ENCODE measurements around the gene MAGI2.
"Not testable (repeated sequence)": the region's sequence is repeated elsewhere in the genome, so short reads cannot be mapped to it uniquely, and the experiment has no call there.

The MAGI2 gene

DNA sequence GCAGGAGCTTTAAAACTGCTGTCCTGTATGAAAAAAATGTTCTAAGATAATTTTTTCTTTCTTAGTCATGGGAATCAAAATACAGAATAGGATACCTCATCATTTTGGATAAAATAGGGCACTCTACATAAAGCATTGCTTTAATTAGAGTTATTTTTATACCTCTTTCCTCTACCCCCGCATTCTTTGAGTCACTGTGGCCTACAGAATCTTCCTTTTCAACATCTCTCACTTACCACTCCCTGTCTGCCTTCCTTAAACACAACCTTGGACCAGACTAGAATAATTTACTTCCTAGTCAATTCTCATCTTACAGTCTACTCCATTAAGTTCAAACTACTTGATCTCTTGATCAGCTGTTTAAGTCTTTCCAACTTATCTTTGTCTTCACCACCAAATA lies 1192.6 kb downstream of the MAGI2 start:
- DNase-seq = no peak

DNA sequence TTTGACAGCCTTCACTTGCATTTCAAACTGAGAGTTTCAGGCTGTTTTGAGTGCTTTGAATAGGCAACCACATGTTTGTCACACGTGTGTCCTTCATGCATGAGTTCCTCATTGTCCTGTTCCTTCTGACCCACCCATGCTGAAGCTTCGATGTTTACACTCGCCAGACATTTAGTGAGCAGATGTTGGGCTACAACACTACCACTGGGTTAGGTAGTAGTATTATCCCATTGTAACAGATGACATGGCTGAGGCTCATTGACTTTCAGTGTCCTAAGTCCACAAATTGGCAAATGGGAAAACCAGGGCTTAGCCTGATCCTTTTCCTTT lies 1198.8 kb downstream of the MAGI2 start:
- no peak for DNase-seq

DNA sequence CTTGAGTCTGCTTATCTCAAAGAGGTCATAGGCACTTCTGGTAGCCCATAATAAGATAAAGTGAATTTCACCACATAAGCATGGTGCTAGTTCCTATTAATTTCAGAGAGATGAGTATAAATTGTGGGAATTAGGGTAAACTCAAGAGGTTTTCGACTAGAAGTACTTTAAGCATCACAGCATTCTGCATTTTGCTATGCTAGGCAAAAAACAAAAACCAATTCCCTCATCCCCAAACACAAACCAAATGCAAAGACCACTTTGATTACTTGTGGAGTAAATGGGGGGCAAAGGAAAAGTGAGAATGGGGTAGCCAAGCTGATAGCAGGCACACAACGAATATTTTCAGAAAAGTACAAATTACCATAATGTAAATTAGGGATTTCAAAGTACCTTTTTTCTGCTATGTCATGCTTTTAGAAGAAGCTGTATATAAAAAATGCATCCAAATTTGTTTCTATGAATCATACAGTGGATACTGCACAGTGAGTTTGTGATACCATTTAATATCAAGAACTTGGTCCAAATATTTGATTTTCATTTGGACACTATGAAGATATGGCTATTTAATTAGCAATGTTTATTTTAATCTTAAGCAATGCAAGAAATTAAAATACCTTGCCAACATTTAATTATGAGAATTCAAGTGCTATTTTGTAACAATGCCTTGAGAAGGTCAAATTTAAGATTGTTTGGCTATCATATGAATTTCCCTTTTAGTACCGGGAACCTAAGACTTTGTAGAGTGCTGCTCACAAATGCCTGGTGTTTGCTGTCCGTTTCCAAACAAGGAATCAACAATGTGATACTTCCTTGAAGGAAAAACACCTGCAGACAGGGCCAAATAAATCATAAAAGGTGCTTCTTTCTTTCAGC lies 1199.4 kb downstream of the MAGI2 start:
- no peak for DNase-seq

DNA sequence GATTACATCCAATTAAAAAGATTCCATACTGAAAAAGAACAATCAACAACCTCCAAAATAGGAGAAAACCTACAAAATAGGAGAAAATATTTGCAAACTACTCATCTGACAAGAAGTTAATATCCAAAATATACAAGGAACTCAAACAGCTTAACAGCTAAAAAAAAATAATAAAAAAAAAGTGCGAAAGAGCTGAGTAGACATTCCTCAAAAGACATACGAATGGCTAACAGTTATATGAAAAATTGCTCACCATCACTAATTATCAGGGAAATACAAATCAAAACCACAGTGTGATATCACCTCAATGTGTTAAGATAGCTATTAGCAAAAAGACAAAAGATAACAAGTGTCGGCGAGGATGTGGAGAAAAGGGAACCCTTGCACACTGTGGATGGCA lies 1204.6 kb downstream of the MAGI2 start:
- no peak for DNase-seq

DNA sequence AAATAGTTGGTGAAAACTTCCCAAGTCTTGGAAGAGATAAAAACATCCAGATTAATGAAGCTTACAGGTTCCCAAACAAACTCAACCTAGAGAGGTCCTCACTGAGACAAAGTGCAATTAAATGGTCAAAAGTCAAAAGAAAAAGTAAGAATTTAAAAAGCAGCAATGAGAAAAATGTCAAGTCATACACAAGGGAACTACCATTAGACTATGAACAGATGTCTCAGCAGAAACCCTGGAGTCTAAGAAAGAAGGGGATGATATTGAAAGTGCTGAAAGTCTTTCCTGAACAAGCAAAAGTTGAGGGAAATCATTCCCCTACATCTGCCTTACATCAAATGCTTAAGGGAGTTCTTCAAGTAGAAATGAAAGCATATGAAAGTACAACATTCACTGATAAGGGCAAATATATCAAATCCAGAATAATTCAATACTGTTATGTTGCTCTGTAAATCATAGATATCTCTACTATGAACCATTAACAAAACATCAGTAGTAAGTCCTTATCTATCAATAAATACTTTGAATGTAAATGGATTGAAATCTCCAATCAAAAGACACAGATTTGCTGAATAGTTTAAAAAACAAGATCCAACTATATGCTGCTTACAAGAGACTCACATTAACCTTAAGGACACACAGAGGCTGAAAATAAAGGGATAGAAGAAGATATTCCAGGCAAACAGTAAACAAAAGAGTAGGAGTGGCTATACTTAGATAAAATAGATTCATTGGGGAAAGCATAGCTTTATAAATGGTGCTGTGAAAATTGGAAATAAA lies 1205.4 kb downstream of the MAGI2 start:
- DNase-seq = no peak

DNA sequence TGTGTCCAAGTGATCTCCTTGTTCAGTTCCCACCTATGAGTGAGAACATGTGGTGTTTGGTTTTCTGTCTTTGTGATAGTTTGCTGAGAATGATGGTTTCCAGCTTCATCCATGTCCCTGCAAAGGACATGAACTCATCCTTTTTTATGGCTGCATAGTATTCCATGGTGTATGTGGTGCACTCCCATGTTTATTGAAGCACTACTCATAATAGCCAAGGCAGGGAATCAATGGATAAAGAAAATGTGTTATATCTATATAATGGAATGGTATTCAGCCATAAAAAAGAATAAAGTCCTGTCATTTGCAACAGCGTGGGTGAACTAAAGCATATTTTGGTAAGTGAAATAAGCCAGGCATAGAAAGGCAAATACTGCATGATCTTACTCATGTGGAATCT lies 1213.3 kb downstream of the MAGI2 start:
- DNase-seq = not testable (repeated sequence)

DNA sequence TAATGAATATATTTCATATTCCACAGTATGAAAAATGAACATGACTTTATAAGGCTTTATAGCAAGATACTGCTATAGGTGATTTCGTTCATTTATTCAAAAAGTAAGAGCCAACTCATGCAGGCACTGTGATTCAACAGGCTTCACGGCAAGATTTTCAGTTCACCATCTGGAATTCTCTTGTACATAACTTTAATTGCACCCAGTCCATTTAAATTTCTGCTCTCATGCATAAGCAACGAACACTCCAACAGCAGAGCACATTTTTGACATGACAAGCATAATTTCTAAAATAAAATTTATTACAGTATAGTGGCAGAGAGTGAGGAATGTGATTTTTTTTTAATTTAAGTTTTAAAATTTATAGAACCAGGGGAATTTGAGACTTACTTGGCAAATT lies 1218.8 kb downstream of the MAGI2 start:
- DNase-seq = no peak

DNA sequence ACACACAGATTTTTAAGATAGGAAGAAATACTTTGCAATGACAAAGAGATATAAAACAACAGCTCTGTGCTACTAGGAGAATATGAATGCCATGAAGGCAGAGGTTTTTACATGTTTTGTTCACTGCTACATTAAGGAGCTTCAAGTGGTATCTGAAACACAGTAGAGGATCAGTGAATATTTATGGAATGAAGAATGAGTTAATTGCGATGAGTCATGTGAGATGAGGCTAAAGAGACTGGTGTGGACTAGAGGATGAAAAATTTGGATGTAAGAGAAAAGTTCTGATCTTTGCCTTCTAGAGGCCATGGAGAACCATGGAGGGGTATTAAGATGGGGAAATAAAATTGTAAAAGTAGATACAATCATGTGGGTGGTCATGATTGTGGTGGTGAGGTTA lies 1220.7 kb downstream of the MAGI2 start:
- no peak for DNase-seq

DNA sequence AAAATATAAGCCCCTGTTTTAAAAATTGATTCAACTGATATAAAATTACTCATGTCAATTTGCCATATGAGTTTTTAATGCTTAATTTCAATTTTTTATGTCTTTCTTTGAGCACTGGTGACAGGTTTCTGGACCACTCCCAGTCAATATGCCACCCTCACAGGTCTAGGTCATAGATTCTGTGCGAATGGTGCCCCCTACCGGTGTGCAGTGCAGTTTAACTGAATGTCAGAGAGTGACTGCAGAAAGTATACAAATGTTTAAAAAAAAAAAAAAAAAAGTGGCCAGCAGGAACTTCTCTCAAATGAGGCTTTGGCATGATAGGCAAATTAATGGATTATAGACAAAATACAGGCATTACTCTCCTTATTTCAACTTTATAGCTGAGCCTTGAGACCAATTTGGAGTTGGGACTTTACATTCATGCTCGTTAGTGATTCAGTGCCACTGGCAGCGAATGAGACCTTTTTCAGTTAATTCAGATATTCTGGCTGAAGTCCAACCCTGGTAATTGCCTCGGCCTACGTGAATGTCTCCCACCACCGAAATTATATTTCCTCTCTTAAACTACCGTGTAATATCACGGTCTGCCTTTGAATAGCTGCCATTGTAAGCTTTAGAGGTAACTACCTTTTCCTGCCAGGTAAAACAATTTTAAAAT lies 1227.3 kb downstream of the MAGI2 start:
- DNase-seq = peak; percentile 8

DNA sequence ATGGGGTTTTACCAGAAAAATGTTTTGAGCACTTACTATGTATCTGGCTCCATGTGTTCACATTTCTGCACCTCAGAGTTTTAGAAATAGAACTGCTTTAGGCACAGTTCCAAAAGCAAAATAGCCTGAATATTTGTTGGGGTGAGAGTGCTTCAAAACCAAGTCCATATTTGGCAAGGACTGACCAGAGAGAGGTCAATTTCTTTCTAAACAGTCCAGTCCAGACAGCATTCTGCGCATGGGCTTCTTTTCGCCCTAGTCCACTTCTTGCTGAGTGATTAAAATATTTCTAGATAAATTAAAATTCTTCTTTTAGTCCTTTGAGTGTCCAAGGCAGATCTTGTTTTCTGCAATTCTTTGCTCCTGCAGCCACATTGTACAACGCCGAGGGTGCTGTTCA lies 1227.9 kb downstream of the MAGI2 start:
- no peak for DNase-seq

DNA sequence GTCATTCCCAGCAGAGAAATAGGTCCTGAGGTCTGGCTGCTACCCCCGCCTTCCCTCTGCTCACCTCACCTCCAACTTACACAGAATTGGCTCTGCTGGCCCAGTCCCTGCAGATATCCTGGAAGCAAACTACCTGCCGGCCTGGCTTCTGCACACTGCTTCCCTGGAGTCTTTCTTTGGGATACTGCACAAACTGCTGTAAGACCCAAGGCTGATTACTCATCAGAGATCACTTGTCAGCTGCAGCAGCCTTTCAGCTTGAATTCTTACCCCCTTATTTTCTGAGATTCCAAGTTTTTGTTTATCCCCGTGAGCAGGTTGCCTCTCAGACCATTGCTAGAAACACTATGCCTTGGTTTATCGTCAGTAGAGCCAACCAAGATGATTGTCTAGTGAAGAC lies 1228.5 kb downstream of the MAGI2 start:
- no peak for DNase-seq

DNA sequence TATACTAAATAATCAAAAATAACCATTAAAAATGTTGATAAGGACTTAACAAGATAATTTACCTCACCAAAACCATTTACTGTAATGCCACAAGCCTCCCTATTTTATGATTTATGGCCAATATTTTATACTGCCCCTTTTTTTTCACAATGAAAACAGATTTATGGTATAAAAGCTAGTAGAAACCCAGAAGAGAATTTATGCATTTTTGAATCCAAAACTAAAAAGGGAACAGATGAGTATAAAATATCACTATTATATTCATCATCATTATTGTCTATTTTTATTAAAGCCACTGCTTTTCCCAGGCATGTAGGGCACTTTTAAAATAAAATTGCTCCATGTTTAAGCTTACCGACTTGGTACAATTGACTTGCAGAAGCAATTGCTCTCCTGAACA lies 1229.9 kb downstream of the MAGI2 start:
- no peak for DNase-seq

DNA sequence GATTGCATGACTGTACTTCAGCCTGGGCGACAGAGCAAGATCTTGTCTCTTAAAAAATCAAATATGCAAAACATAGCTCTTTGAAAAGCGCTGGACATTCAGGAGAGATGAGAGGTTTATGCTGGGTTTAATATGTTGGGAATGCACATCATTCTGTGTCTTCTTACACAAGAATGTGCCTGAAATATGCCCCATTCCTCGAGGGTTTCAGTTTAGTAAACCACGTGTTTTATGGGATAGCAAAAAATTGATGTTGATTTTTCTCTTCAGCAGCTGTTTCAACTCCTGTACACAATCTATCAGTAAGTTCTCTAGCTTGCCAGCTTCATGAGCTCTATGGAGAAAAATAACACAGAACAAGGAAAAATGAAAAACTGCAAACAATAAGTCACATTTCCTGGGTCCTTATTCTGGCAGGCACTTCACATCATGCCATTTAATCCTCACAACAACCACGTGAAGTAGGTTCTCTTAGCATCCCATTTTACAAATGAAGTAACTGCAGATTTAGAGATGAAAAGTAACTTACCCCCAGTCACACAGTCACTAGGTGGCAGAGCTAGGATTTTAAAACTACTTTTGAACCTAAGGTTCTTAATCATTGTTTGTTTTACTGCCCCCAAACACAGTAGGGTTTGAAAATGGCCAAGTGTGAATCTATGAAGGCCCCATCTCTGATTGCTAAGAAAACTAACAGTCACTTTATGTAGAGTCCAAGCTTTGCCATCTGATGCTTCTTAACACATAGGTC lies 1231.3 kb downstream of the MAGI2 start:
- no peak for DNase-seq

DNA sequence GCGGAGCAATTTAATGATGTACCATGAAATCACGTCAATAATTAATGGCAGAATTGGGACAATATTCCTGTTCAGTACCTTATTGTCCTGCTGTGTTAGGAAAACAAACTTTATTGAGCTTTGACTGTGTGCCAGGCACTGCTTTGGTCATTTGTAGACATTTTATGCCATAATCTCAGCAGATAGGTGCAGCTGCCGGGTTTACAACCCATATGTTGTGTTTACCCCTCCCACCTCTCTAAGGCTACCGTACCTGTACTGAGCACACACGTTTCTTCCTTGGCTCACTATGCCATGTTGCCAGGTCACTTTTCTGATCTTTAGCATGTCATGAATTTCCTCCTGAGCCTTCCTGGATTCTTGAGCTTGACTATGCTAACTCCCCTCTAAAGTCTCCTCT lies 1232.7 kb downstream of the MAGI2 start:
- DNase-seq = no peak

DNA sequence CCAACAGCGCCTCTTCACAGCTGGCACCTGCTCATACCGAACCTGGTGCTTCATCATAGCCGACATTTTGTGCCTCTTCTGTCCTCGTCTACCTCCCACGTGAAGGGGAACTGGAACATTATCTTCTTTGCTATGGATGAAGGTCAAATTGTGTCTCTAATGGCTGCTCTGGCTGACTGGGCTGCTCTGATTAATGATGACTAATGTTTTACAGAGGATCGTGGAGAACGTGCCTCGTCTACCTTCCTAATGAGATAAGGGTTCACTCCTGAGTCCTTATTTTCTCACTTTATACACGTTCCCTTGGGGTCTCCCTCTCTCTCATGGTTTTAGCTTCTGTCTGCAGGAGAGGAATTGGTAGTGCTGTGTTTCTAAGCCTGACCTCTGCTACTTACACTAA lies 1234.6 kb downstream of the MAGI2 start:
- no peak for DNase-seq

DNA sequence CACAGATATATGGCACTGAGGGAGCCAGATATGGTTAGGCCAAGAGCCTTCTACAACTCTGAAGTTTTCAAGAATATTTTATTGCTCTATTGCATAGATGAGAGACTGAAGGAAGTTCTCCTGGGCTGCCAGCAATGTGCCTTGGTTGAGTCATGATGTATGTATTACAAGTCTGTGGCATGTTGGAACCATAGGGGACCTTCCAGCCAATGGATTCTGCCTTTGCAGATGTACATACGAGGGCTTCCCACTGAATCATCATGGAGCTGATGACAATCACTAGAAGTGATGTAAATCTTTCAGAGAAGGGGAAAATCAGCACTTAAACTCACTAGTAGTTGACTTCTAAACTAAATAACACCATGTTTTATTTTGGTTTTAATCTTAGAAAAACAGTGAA lies 1235.4 kb downstream of the MAGI2 start:
- DNase-seq = no peak

DNA sequence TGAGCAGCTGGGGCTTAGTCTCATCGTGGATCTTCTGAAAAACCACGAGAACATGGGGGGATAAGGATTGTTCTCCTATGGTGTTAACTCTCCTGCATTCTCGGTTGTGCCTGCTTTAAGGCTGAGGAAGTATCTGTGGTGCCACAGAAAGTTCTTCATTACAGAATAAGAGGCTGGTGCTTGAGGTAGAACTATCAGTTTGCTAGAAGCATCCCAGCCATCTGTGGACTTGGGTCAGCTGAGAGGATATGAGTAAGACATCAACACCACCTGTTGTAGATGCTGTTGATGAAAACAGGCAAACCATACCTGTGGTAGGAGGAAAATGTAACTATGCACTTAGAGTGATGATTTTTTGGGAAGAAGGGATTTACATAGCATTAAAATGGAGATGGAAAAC lies 1238.3 kb downstream of the MAGI2 start:
- DNase-seq = no peak

DNA sequence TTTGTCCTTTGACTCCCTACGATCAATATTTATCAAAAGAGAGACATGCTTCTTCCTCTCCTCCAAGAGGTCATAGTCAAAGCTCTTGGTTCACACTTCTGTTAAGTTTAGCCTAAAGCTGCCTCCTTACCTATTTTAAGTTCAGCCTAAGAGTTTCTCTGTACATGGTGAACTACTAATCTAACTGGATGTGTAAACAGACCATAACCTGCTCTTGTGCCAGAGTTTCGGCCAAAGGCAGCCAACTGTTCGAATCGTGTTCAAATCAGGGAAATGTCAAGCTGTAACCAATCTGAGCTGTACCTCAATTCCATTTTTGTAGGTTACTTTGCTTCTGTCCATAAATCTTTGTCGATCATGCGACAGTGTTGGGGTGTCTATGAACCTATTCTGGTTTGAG lies 1240.1 kb downstream of the MAGI2 start:
- DNase-seq = no peak

DNA sequence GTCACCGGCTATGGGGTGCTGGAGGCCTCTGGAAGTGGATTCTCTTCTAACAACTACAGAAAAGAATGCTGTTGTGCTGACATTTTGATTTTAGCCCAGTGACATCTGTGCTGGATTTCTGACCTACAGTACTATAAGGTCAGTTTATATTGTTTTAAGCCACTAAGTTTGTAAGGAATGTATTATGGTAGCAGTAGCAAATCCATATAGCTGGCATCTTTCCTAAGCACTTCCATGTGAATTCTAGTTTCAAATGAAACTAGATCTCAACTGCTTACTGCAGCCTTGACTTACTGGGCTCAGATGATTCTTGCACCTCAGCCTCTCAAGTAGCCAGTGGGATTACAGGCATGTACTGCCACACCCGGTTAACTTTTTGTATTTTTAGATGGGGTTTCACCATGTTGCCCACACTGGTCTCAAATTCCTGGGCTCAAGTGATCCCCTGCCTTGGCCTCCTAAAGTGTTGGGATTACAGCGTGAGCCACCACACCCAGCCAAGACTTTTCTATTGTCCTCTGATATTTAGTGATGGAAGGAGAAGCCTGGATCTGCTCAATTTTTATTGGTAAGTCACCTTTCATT lies 1240.9 kb downstream of the MAGI2 start:
- DNase-seq = no peak

DNA sequence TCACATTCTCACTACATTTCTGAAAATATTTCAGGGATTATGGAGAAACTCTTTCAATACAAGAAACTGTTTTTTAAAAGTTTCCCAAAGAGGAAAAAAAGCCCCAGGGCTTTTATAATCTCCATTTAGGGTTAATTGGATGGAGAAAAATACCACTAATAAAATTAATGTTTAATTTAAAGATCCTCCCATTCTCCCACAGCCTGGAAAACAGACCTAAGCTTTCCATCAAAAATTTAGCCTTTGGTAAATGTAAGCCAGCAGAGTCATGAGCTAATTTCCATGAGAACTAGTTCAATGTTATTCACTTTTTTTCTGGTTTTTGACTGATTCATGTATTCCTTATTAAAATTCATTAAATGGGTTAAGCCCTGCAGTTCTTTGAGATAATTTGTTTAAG lies 1246.2 kb downstream of the MAGI2 start:
- no peak for DNase-seq

DNA sequence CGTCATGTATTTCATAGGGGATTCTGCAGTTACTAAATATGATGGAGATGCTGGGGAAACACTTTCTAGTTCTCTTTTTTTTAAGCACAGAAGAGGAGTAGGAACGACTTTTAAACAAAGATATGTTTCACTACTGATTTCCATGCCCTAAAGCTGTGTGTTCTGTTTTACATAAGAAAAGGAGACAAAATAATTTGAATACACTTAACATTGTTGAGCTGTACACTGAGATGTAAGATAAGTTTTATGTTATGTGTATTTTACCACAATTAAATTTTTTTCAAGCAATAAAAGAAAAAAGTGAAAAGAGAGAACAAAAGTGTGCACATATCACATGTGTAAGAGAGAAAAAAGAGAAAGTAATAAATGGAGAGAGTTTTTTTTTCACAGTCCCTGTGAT lies 1246.7 kb downstream of the MAGI2 start:
- no peak for DNase-seq

DNA sequence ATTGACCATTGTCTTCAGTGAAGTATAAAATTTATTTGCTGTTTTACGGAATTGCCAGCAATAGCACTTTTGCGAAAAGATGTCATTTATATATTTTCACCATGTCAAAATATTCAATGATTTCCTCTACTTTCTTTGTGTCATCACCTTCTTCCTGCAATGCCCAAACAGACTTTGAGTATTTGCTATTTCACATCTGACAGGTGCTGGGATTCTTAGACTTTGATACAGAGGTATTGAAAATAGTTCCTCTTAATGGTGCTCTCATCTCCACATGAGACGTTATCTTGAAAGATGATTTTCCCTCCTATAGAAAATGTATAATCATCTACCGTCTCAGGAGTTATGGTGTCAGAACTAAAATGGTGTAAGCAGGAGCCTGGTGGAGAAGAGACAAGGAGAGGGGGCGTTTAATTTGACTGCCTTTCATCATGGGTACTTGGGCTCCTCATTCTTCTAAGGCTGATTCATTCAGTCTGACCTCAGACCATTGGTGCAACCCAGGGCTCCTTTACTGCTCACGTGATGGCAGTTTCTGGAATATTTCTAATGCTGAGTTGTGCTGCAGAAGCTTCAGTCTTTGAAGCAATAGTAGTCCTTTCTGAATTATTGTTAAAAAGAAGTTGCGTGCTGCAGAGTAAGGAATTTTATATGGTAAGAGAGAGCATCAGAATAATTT lies 1250.3 kb downstream of the MAGI2 start:
- DNase-seq = no peak

Measured in 8988T (cell line).